SU-DHL-6 (cell line): ENCODE measurements around the gene BHLHE23.

ENCODE experiments used
- H2AFZ ChIP-seq: fragments of 200-600 bp; sonication (generic); 2 replicates; pipeline ENCODE4 v1.6.1; 2014; ENCODE audit warnings: low read depth, mild to moderate bottlenecking, moderate library complexity, mixed read lengths, antibody characterized with exemption, low read length; ENCODE audit not compliant: severe bottlenecking
- H3F3A ChIP-seq: fragments of 200-600 bp; shearing (Covaris generic); 2 replicates; pipeline ENCODE4 v1.6.0; 2016; ENCODE audit warnings: antibody characterized with exemption, mild to moderate bottlenecking; ENCODE audit not compliant: insufficient read depth
- H3K27ac ChIP-seq: fragments of 200-600 bp; sonication (generic); 2 replicates; pipeline ENCODE4 v1.5.1; 2016; ENCODE audit warnings: low read depth, mild to moderate bottlenecking, low read length, moderate library complexity, mixed read lengths
- H3K27me3 ChIP-seq: fragments of 200-600 bp; sonication (generic), shearing (Covaris generic); 2 replicates; pipeline ENCODE4 v1.6.0; 2014; ENCODE audit warnings: mild to moderate bottlenecking, low read length
- H3K36me3 ChIP-seq: fragments of 200-600 bp; sonication (generic); 2 replicates; pipeline ENCODE4 v1.6.1; 2014; ENCODE audit warnings: mild to moderate bottlenecking, low read length, mixed read lengths
- H3K4me2 ChIP-seq: fragments of 300-600, 200-600 bp; shearing (Covaris generic), sonication (generic); 2 replicates; pipeline ENCODE4 v1.6.0; 2014; ENCODE audit warnings: low read length, low read depth, mild to moderate bottlenecking; ENCODE audit not compliant: poor library complexity, severe bottlenecking
- H3K4me3 ChIP-seq: fragments of 200-600 bp; sonication (generic); 2 replicates; pipeline ENCODE4 v1.5.1; 2014; ENCODE audit warnings: antibody characterized with exemption, low read length, mild to moderate bottlenecking, mixed read lengths; ENCODE audit not compliant: insufficient read depth, poor library complexity, severe bottlenecking
- H3K79me2 ChIP-seq: fragments of 200-600 bp; sonication (generic); 2 replicates; pipeline ENCODE4 v1.6.1; 2014; ENCODE audit warnings: mild to moderate bottlenecking, low read length, moderate library complexity; ENCODE audit not compliant: insufficient read depth
- H3K9ac ChIP-seq: fragments of 200-600 bp; sonication (generic); 2 replicates; pipeline ENCODE4 v1.7.0; 2014; ENCODE audit warnings: mild to moderate bottlenecking, low read length
- H3K9me2 ChIP-seq: fragments of 200-600 bp; sonication (generic); replicated peaks from 2 replicates; pipeline ENCODE4 v1.6.1; 2014; ENCODE audit warnings: low read length; ENCODE audit not compliant: insufficient read depth
- H3K9me3 ChIP-seq: fragments of 200-600 bp; sonication (generic); 2 replicates; pipeline ENCODE4 v1.6.1; 2014; ENCODE audit warnings: low read length, mixed read lengths; ENCODE audit not compliant: insufficient read depth
- H4K20me1 ChIP-seq: fragments of 200-600 bp; sonication (generic); 2 replicates; pipeline ENCODE4 v1.6.1; 2014; ENCODE audit warnings: low read depth, mild to moderate bottlenecking, antibody characterized with exemption, low read length, moderate library complexity, mixed read lengths
- CTCF ChIP-seq: fragments of 200-600 bp; sonication (generic); IDR thresholded peaks from one replicate; pipeline ENCODE4 v1.5.1; 2017; ENCODE audit warnings: antibody characterized with exemption, mild to moderate bottlenecking, low read length, moderate library complexity; ENCODE audit not compliant: insufficient read depth, poor library complexity, severe bottlenecking
- EZH2phosphoT487 ChIP-seq: fragments of 200-600 bp; sonication (generic), shearing (Covaris generic); conservative IDR thresholded peaks from 2 replicates; pipeline ENCODE4 v1.6.1; 2018; ENCODE audit warnings: mild to moderate bottlenecking, antibody characterized with exemption, low read length, moderate library complexity, mixed read lengths

The BHLHE23 gene

GRCh38 chr20:63027922-63028389 is 21.2 kb upstream of the BHLHE23 start:
- Histone ChIP-seq H3F3A (no peaks in the 10 kb centered on the region), H3K9ac (no peak overlapping the region), H3K4me2 (no peak overlapping the region), H3K27ac (no peak overlapping the region), H3K79me2 (no peaks in the 10 kb centered on the region), H3K9me3 (no peaks in the 10 kb centered on the region), H2AFZ (no peak overlapping the region), H3K36me3 (no peaks in the 10 kb centered on the region), H3K9me2 (no peaks in the 10 kb centered on the region), H4K20me1 (no peaks in the 10 kb centered on the region), H3K4me3 (no peak overlapping the region), H3K27me3 (no peaks in the 10 kb centered on the region)
- TF ChIP-seq CTCF (no peak), EZH2phosphoT487 (no peak)

GRCh38 chr20:63027221-63027921 is 20.6 kb upstream of the BHLHE23 start:
- Histone ChIP-seq H3K4me2 (no peak overlapping the region), H3K9ac (no peak overlapping the region), H3K27ac (no peak overlapping the region), H3K36me3 (no peaks in the 10 kb centered on the region), H2AFZ (no peak overlapping the region), H3K4me3 (no peak overlapping the region), H3K9me3 (no peaks in the 10 kb centered on the region), H3K27me3 (no peaks in the 10 kb centered on the region), H3K79me2 (no peaks in the 10 kb centered on the region), H3F3A (no peaks in the 10 kb centered on the region), H3K9me2 (no peaks in the 10 kb centered on the region), H4K20me1 (no peaks in the 10 kb centered on the region)
- TF ChIP-seq EZH2phosphoT487 (no peak), CTCF (no peak)

GRCh38 chr20:63026582-63027165 is 19.9 kb upstream of the BHLHE23 start:
- Histone ChIP-seq H2AFZ (no peak overlapping the region), H3K27ac (no peak overlapping the region), H3K9ac (no peak overlapping the region), H3K4me3 (no peak overlapping the region), H3F3A (no peaks in the 10 kb centered on the region), H3K36me3 (no peaks in the 10 kb centered on the region), H3K79me2 (no peaks in the 10 kb centered on the region), H3K9me3 (no peaks in the 10 kb centered on the region), H3K27me3 (no peaks in the 10 kb centered on the region), H3K4me2 (no peak overlapping the region), H3K9me2 (no peaks in the 10 kb centered on the region), H4K20me1 (no peaks in the 10 kb centered on the region)
- TF ChIP-seq EZH2phosphoT487: no peak
- TF ChIP-seq CTCF: no peak
